ENCODE measurements around the gene RREB1. TPM values are rescaled to one million over a fixed set of nuclear protein-coding genes. Genes with fewer than 3 reads are reported as not detected.

RREB1 gene
- total RNA-seq = 30.8 and 33.0 TPM in 2 replicates
- polyA plus RNA-seq = 3.1 and 3.7 TPM in 2 replicates
- 2.9 and 3.6 TPM in 2 replicates for polyA plus RNA-seq (2011; cell fraction: cytosol; rRNA removed)
- polyA plus RNA-seq (2011; cell fraction: nucleus; rRNA removed) = 14.8 and 18.3 TPM in 2 replicates
- 8.7 and 10.9 TPM in 2 replicates for polyA plus RNA-seq (2012)
- polyA minus RNA-seq = 26.6 and 27.2 TPM in 2 replicates
- polyA minus RNA-seq (2011; cell fraction: cytosol; rRNA and poly(A)+ RNA removed) = 12.1 TPM
- polyA minus RNA-seq (2011; cell fraction: nucleus; rRNA and poly(A)+ RNA removed) = 30.9 and 41.3 TPM in 2 replicates
- percentile 89 among the genes with signal in this experiment for Bru-seq, nascent RNA
- percentile 80 among the genes with signal in this experiment for BruChase-seq, experiment 1, labeled RNA remaining after a 6-hour chase
- percentile 87 among the genes with signal in this experiment for BruChase-seq, experiment 2, labeled RNA remaining after a 2-hour chase
- long read RNA-seq, full-length matches to known transcripts = 1 of 7 reads
- long read RNA-seq, partial matches to known transcripts = 5 of 7 reads
- long read RNA-seq, other reads (novel, unspliced or antisense) = 1 of 7 reads

GRCh38 chr6:7107578-7108195 lies at the start of gene RREB1:
Gene RREB1, plus strand, starts transcription at chr6:7107961. Its CDS starts 73,951 bp downstream, at chr6:7181912.
- no peaks in the 10 kb centered on the region for H4K20me1 ChIP-seq (replicated peaks; ENCODE audit: control insufficient read depth, extremely low read depth, insufficient read depth, low read length)
- CTCF ChIA-PET = interaction anchor here (0.7 to 0.9 kb wide), 3 partner anchors 20 to 430 kb away, joined by 3 to 6 read pairs (median 4); no protein-coding TSS in a partner anchor
- DNase-seq (ENCODE audit: low read depth, low spot score) = peak; percentile 68
- no peaks in the 10 kb centered on the region for H3K27me3 ChIP-seq (ENCODE audit: control insufficient read depth in 2 of 2, insufficient read depth in 2 of 2, low read length in 2 of 2)
- no peaks in the 10 kb centered on the region for H3K9me1 ChIP-seq (replicated peaks; ENCODE audit: control insufficient read depth, extremely low read depth, insufficient read depth, low read length)
- POLR2A ChIA-PET = interaction anchor here (1.2 kb wide), 2 partner anchors 37 to 39 kb away, joined by 3 to 4 read pairs; no protein-coding TSS in a partner anchor
- BruUV-seq (replicated peaks) = TSS peak; percentile 6
- peak within 1 kb of the TSS; percentile 43 for H3K4me2 ChIP-seq (ENCODE audit: insufficient read depth, low read length)
- H3K27ac ChIP-seq (ENCODE audit: insufficient read depth, low read depth, low read length) = peak within 1 kb of the TSS; percentile 71
- H3K9me3 ChIP-seq (replicated peaks; ENCODE audit: control insufficient read depth, insufficient read depth, low read length) = no peaks in the 10 kb centered on the region
- peaks cover 13% of the 10 kb centered on the region for H3K4me1 ChIP-seq (ENCODE audit: control insufficient read depth, extremely low read depth, insufficient read depth, low read length)
- dilution Hi-C loops (cut with MboI; ENCODE audit: extremely low pct_ligation_motif_present, low sequenced_read_pairs) (no loop called here), intact Hi-C loops (cut with micrococcal nuclease) (loop anchor here (1.0 to 2.0 kb wide), 8 partner anchors 20 to 410 kb away; no protein-coding TSS in a partner anchor)
- H3K9ac ChIP-seq (replicated peaks; ENCODE audit: extremely low read depth, insufficient read depth, low read length) = peak within 1 kb of the TSS; percentile 86
- no peaks in the 10 kb centered on the region for H3K36me3 ChIP-seq (ENCODE audit: control insufficient read depth in 2 of 2, extremely low read depth in 1 of 2, insufficient read depth in 2 of 2, low read length in 2 of 2)
- peaks cover 40% of the 10 kb centered on the region for H3K79me2 ChIP-seq (ENCODE audit: control insufficient read depth, insufficient read depth, low read length)
- peak within 1 kb of the TSS; percentile 87 to 99 (median 93) for H3K4me3 ChIP-seq (replicated peaks in 1 of 3; ENCODE audit: insufficient read depth in 1 of 3, low read depth in 1 of 3, low read length in 3 of 3)
- H2AFZ ChIP-seq (ENCODE audit: low read depth, low read length) = peak within 1 kb of the TSS; percentile 98
- TF ChIP-seq POLR2AphosphoS5 (IDR thresholded peaks at IDR 0.05; ENCODE audit: insufficient read depth, low read depth, low read length) (peak; percentile 34), FOS (IDR thresholded peaks at IDR 0.05; ENCODE audit: borderline replicate concordance, insufficient read depth, low read length) (no peak)
- FAIRE-seq = peak; percentile 50

- ChIA-PET POLR2A (no interaction called here), CTCF (interaction anchor here (0.7 to 0.8 kb wide), 2 partner anchors 15 to 381 kb away, joined by 3 read pairs; no protein-coding TSS in a partner anchor)
- H3K4me2 ChIP-seq (ENCODE audit: insufficient read depth, low read length) = no peak overlapping the region
- dilution Hi-C loops (cut with MboI; ENCODE audit: extremely low pct_ligation_motif_present, low sequenced_read_pairs) = no loop called here
- no peak overlapping the region for H3K9ac ChIP-seq (replicated peaks; ENCODE audit: extremely low read depth, insufficient read depth, low read length)
- H3K4me3 ChIP-seq (replicated peaks in 1 of 3; ENCODE audit: insufficient read depth in 1 of 3, low read depth in 1 of 3, low read length in 3 of 3) = no peak overlapping the region
- BruUV-seq (replicated peaks) = no TSS peak
- H4K20me1 ChIP-seq (replicated peaks; ENCODE audit: control insufficient read depth, extremely low read depth, insufficient read depth, low read length) = no peaks in the 10 kb centered on the region
- no peak for FAIRE-seq
- TF ChIP-seq MYC (IDR thresholded peaks at IDR 0.05; ENCODE audit: low read depth, low read length) (no peak), JUN (IDR thresholded peaks at IDR 0.05; ENCODE audit: borderline replicate concordance, insufficient read depth, insufficient read length, low read depth) (no peak), FOS (IDR thresholded peaks at IDR 0.05; ENCODE audit: borderline replicate concordance, insufficient read depth, low read length) (no peak), EZH2 (IDR thresholded peaks at IDR 0.05; ENCODE audit: borderline replicate concordance, low read depth, low read length, severe bottlenecking) (no peak), GATA2 (IDR thresholded peaks at IDR 0.05; ENCODE audit: insufficient read depth, insufficient read length, low read depth, low read length) (no peak), CTCF (IDR thresholded peaks at IDR 0.05; ENCODE audit: extremely low read depth in 1 of 2, insufficient read depth in 1 of 2, low read depth in 1 of 2, low read length in 2 of 2) (no peak)
- H3K36me3 ChIP-seq (ENCODE audit: control insufficient read depth in 2 of 2, extremely low read depth in 1 of 2, insufficient read depth in 2 of 2, low read length in 2 of 2) = no peaks in the 10 kb centered on the region
- H3K27ac ChIP-seq (ENCODE audit: insufficient read depth, low read depth, low read length) = no peak overlapping the region
- H2AFZ ChIP-seq (ENCODE audit: low read depth, low read length) = no peak overlapping the region
- no peaks in the 10 kb centered on the region for H3K27me3 ChIP-seq (ENCODE audit: control insufficient read depth in 2 of 2, insufficient read depth in 2 of 2, low read length in 2 of 2)
- H3K79me2 ChIP-seq (ENCODE audit: control insufficient read depth, insufficient read depth, low read length) = no peaks in the 10 kb centered on the region
- H3K9me3 ChIP-seq (replicated peaks; ENCODE audit: control insufficient read depth, insufficient read depth, low read length) = no peaks in the 10 kb centered on the region
- DNase-seq (ENCODE audit: low read depth, low spot score) = no peak
- H3K4me1 ChIP-seq (ENCODE audit: control insufficient read depth, extremely low read depth, insufficient read depth, low read length) = no peaks in the 10 kb centered on the region
- H3K9me1 ChIP-seq (replicated peaks; ENCODE audit: control insufficient read depth, extremely low read depth, insufficient read depth, low read length) = no peaks in the 10 kb centered on the region
- intact Hi-C loops (cut with micrococcal nuclease) = no loop called here
Observed at GRCh38 chr6:7058250-7058923, 49.4 kb upstream of the RREB1 start.

Measured in endothelial cell of umbilical vein (primary cell).